A673 (cell line): ENCODE data around the gene BCL3. TPM values are rescaled to one million over a fixed set of nuclear protein-coding genes. Genes with fewer than 3 reads are reported as not detected.

ENCODE experiments used
- BruUV-seq: library from RNA; stranded (reverse); fragments of 400-500 nt; replicated peaks from 2 replicates; lab custom pipeline; 2021; lab: Mats Ljungman, UMichigan
- CTCF ChIA-PET: fragments of 300-600 bp; sonication (Branson Sonifier 250); formaldehyde crosslinking; loops from one replicate; lab custom pipeline; 2022; ENCODE audit warnings: antibody characterized with exemption; lab: Charles Lee
- POLR2A ChIA-PET: fragments of 300-600 bp; sonication (Branson Sonifier 250); formaldehyde crosslinking; loops from one replicate; lab custom pipeline; 2022; ENCODE audit warnings: antibody characterized with exemption; ENCODE audit not compliant: low non-redundant PET; lab: Charles Lee
- DNase-seq: peaks from one replicate; pipeline ENCODE4 v3.0.0-alpha.2; 2015; ENCODE audit warnings: low spot score
- H3K27ac ChIP-seq: fragments of 200-600 bp; sonication (generic); 2 replicates; pipeline ENCODE4 v1.5.1; 2016; ENCODE audit warnings: mixed run types, low read depth, mild to moderate bottlenecking, mixed read lengths, antibody characterized with exemption, low read length; ENCODE audit not compliant: poor library complexity, severe bottlenecking
- H3K27me3 ChIP-seq: fragments of 200-600 bp; sonication (generic); replicated peaks from 2 replicates; pipeline ENCODE4 v1.6.1; 2017; ENCODE audit warnings: mixed run types, low read depth, mild to moderate bottlenecking, mixed read lengths, antibody characterized with exemption, low read length; ENCODE audit not compliant: insufficient read depth, poor library complexity
- H3K36me3 ChIP-seq: fragments of 200-600 bp; sonication (generic); 2 replicates; pipeline ENCODE4 v1.6.1; 2016; ENCODE audit warnings: mixed run types, mild to moderate bottlenecking, mixed read lengths, antibody characterized with exemption, low read length; ENCODE audit not compliant: insufficient read depth, poor library complexity, severe bottlenecking
- H3K4me1 ChIP-seq: fragments of 200-600 bp; sonication (generic); 2 replicates; pipeline ENCODE4 v1.6.1; 2017; ENCODE audit warnings: mixed run types, mild to moderate bottlenecking, mixed read lengths, antibody characterized with exemption, low read length; ENCODE audit not compliant: insufficient read depth, poor library complexity, severe bottlenecking
- H3K4me3 ChIP-seq: fragments of 200-600 bp; sonication (generic); 2 replicates; pipeline ENCODE4 v1.5.1; 2016; ENCODE audit warnings: low read depth, mixed run types, mild to moderate bottlenecking, mixed read lengths, low read length; ENCODE audit not compliant: poor library complexity, severe bottlenecking
- H3K9me3 ChIP-seq: fragments of 200-600 bp; sonication (generic); 2 replicates; pipeline ENCODE4 v1.6.1; 2016; ENCODE audit warnings: mixed run types, low read depth, mild to moderate bottlenecking, mixed read lengths, antibody characterized with exemption, low read length; ENCODE audit not compliant: poor library complexity, severe bottlenecking
- CTCF ChIP-seq: fragments of 300-800, 200-600 bp; sonication (generic); conservative IDR thresholded peaks from 2 replicates; pipeline ENCODE4 v1.5.1; 2017; ENCODE audit warnings: low read depth, mild to moderate bottlenecking, antibody characterized with exemption, low read length, moderate library complexity, mixed read lengths
- EZH2 ChIP-seq: fragments of 200-600 bp; sonication (generic); IDR thresholded peaks from 2 replicates; pipeline ENCODE4 v1.6.1; 2017; ENCODE audit warnings: borderline replicate concordance, low read depth, mild to moderate bottlenecking, mixed read lengths, antibody characterized with exemption, low read length; ENCODE audit not compliant: poor library complexity, severe bottlenecking
- intact Hi-C: fragments of 100-400 bp; cut with micrococcal nuclease; formaldehyde crosslinking; loops from one replicate; pipeline ENCODE4 v1.10.0; 2022; ENCODE audit not compliant: unreplicated experiment
- total RNA-seq: library from RNA; stranded (reverse); gene quantifications from 2 replicates; pipeline ENCODE4 v1.2.3, GENCODE V29; 2021

Gene BCL3
- total RNA-seq, 1 experiment from 2014 or later: 6.6 TPM

DNA sequence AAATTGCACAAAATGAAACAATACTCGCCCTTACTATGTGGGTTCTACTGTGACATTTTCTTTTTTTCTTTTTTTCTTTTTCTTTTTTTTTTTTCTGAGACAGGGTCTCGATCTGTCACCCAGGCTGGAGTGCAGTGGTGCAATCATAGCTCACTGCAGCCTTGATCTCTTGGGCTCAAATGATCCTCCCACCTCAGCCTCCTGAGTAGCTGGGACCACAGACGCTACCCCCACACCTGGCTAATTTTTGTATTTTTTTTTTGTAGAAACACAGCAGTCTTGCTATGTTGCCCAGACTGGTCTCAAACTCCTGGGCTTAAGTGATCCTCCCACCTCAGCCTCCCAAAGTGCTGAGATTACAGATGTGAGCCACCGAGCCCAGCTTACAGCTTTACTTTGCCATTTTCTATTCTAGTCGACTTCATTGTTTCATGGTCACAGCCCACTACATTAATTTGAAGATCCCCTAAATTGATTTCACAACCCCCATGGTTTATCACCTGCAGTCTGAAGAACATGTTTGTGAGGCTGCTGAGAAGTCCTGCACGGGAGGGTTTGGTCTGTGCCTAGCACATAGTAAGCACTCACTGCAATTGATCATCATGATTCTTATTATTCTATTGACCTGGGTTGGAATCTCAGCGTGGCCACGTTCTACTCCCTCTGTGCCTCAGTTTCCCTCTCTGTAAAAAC is 3.8 kb downstream of the BCL3 start:
- H3K4me3 ChIP-seq: no peak overlapping the region
- no TSS peak for BruUV-seq
- peaks cover 33% of the 10 kb centered on the region for H3K4me1 ChIP-seq
- no peak for DNase-seq
- no peaks in the 10 kb centered on the region for H3K9me3 ChIP-seq
- intact Hi-C loops: no loop called here
- no peaks in the 10 kb centered on the region for H3K27me3 ChIP-seq
- ChIA-PET CTCF (no interaction called here), POLR2A (no interaction called here)
- TF ChIP-seq CTCF (no peak), EZH2 (no peak)
- H3K27ac ChIP-seq: no peak overlapping the region
- H3K36me3 ChIP-seq: no peaks in the 10 kb centered on the region

- TF ChIP-seq CTCF (no peak), EZH2 (no peak)
- intact Hi-C loops: no loop called here
- peak; percentile 73 for DNase-seq
- CTCF ChIA-PET: no interaction called here
- no peaks in the 10 kb centered on the region for H3K27me3 ChIP-seq
- POLR2A ChIA-PET: interaction anchor here (0.7 kb wide), 1 partner anchor 138 kb away, joined by 3 read pairs; no protein-coding TSS in a partner anchor
- BruUV-seq: no TSS peak
- peaks cover 32% of the 10 kb centered on the region for H3K4me1 ChIP-seq
- H3K27ac ChIP-seq: peak overlapping the region; percentile 45
- H3K4me3 ChIP-seq: peak overlapping the region; percentile 22
- H3K9me3 ChIP-seq: no peaks in the 10 kb centered on the region
- H3K36me3 ChIP-seq: no peaks in the 10 kb centered on the region
These were observed 4.5 kb downstream of the BCL3 start for GRCh38 chr19:44752816-44753625.

- intact Hi-C loops: no loop called here
- H3K27me3 ChIP-seq: no peaks in the 10 kb centered on the region
- H3K36me3 ChIP-seq: no peaks in the 10 kb centered on the region
- POLR2A ChIA-PET: interaction anchor here (0.7 kb wide), 1 partner anchor 139 kb away, joined by 3 read pairs; no protein-coding TSS in a partner anchor
- no peak for TF ChIP-seq CTCF
- no peak for TF ChIP-seq EZH2
- CTCF ChIA-PET: interaction anchor here (0.6 kb wide), 1 partner anchor 723 kb away, joined by 3 read pairs; no protein-coding TSS in a partner anchor
- H3K4me1 ChIP-seq: peaks cover 32% of the 10 kb centered on the region
- no peak for DNase-seq
- no TSS peak for BruUV-seq
- peak overlapping the region; percentile 60 for H3K27ac ChIP-seq
- no peaks in the 10 kb centered on the region for H3K9me3 ChIP-seq
- peak overlapping the region; percentile 29 for H3K4me3 ChIP-seq
These were observed 5.1 kb downstream of the BCL3 start for GRCh38 chr19:44753626-44753931.
